ENCODE measurements around the gene ASMT.

- TF ChIP-seq EZH2 (IDR thresholded peaks at IDR 0.05; ENCODE audit: borderline replicate concordance, low read length) = no peak
- TF ChIP-seq, protein P1, sequence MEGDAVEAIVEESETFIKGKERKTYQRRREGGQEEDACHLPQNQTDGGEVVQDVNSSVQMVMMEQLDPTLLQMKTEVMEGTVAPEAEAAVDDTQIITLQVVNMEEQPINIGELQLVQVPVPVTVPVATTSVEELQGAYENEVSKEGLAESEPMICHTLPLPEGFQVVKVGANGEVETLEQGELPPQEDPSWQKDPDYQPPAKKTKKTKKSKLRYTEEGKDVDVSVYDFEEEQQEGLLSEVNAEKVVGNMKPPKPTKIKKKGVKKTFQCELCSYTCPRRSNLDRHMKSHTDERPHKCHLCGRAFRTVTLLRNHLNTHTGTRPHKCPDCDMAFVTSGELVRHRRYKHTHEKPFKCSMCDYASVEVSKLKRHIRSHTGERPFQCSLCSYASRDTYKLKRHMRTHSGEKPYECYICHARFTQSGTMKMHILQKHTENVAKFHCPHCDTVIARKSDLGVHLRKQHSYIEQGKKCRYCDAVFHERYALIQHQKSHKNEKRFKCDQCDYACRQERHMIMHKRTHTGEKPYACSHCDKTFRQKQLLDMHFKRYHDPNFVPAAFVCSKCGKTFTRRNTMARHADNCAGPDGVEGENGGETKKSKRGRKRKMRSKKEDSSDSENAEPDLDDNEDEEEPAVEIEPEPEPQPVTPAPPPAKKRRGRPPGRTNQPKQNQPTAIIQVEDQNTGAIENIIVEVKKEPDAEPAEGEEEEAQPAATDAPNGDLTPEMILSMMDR (IDR thresholded peaks at IDR 0.05; ENCODE audit: low read length) = peak; percentile 13; the same call in 1 of the 2 replicates
Measured at GRCh38 chrX:1657367-1658070, 42.7 kb downstream of the ASMT start.
